ENCODE data around the gene PDP2. TPM values are rescaled to one million over a fixed set of nuclear protein-coding genes. Genes with fewer than 3 reads are reported as not detected.

PDP2 gene
- polyA plus RNA-seq, 1 donor (not counting 4 experiments of a cell fraction or from before 2014, with no cell fraction given), result 18.5 TPM

GRCh38 chr16:66923866-66924265 is 43.6 kb downstream of the PDP2 start:
- Histone ChIP-seq H3K9me1 (ENCODE audit: control insufficient read depth, extremely low read depth, insufficient read depth, low read length) (no peaks in the 10 kb centered on the region), H3K79me2 (ENCODE audit: control insufficient read depth, insufficient read depth, low read length) (no peaks in the 10 kb centered on the region), H3K27ac (ENCODE audit: control insufficient read depth, insufficient read depth, low read length) (no peak overlapping the region), H3K36me3 (ENCODE audit: control insufficient read depth in 2 of 2, extremely low read depth in 1 of 2, insufficient read depth in 2 of 2, low read length in 2 of 2) (no peaks in the 10 kb centered on the region), H3K4me1 (ENCODE audit: control insufficient read depth, extremely low read depth, insufficient read depth, low read length) (peaks cover 22% of the 10 kb centered on the region), H2AFZ (ENCODE audit: control insufficient read depth, low read length) (no peak overlapping the region), H3K9me3 (ENCODE audit: control insufficient read depth, low read depth, low read length) (no peaks in the 10 kb centered on the region), H3K9ac (ENCODE audit: control insufficient read depth, extremely low read depth, insufficient read depth, low read length) (no peak overlapping the region), H3K4me3 (ENCODE audit: control insufficient read depth in 2 of 3, extremely low read depth in 1 of 3, insufficient read depth in 2 of 3, low read depth in 1 of 3, low read length in 3 of 3) (no peak overlapping the region), H3K27me3 (ENCODE audit: control insufficient read depth, extremely low read depth, insufficient read depth, low read length) (peaks cover 44% of the 10 kb centered on the region), H4K20me1 (ENCODE audit: control insufficient read depth, extremely low read depth, insufficient read depth, low read length) (no peaks in the 10 kb centered on the region), H3K4me2 (ENCODE audit: control insufficient read depth, extremely low read depth, insufficient read depth, low read depth, low read length) (no peak overlapping the region)
- TF ChIP-seq CTCF (optimal IDR thresholded peaks at IDR 0.05 in 1 of 3, IDR thresholded peaks at IDR 0.05 in 1 of 3, conservative IDR thresholded peaks at IDR 0.05 in 1 of 3; ENCODE audit: extremely low read depth in 1 of 3, insufficient read depth in 2 of 3, low read length in 3 of 3) (no peak), EZH2 (IDR thresholded peaks at IDR 0.05; ENCODE audit: low read length) (peak; percentile 57)
- FAIRE-seq (no peak), DNase-seq (ENCODE audit: low read depth, low spot score) (no peak)
- dilution Hi-C loops (cut with MboI; ENCODE audit: extremely low pct_ligation_motif_present, low sequenced_read_pairs), result no loop called here

GRCh38 chr16:66924527-66925321 is 44.4 kb downstream of the PDP2 start:
- DNase-seq (ENCODE audit: low read depth, low spot score), result no peak
- no peak overlapping the region for H3K27ac ChIP-seq (ENCODE audit: control insufficient read depth, insufficient read depth, low read length)
- H3K36me3 ChIP-seq (ENCODE audit: control insufficient read depth in 2 of 2, extremely low read depth in 1 of 2, insufficient read depth in 2 of 2, low read length in 2 of 2), result no peaks in the 10 kb centered on the region
- no peaks in the 10 kb centered on the region for H4K20me1 ChIP-seq (ENCODE audit: control insufficient read depth, extremely low read depth, insufficient read depth, low read length)
- no peak for FAIRE-seq
- H3K9me1 ChIP-seq (ENCODE audit: control insufficient read depth, extremely low read depth, insufficient read depth, low read length), result no peaks in the 10 kb centered on the region
- H3K27me3 ChIP-seq (ENCODE audit: control insufficient read depth, extremely low read depth, insufficient read depth, low read length), result peaks cover 44% of the 10 kb centered on the region
- no peak overlapping the region for H2AFZ ChIP-seq (ENCODE audit: control insufficient read depth, low read length)
- H3K9me3 ChIP-seq (ENCODE audit: control insufficient read depth, low read depth, low read length), result no peaks in the 10 kb centered on the region
- dilution Hi-C loops (cut with MboI; ENCODE audit: extremely low pct_ligation_motif_present, low sequenced_read_pairs), result no loop called here
- peaks cover 19% of the 10 kb centered on the region for H3K4me1 ChIP-seq (ENCODE audit: control insufficient read depth, extremely low read depth, insufficient read depth, low read length)
- peak overlapping the region in 2 of 3 experiments; percentile 13 to 20 for H3K4me3 ChIP-seq (ENCODE audit: control insufficient read depth in 2 of 3, extremely low read depth in 1 of 3, insufficient read depth in 2 of 3, low read depth in 1 of 3, low read length in 3 of 3)
- H3K9ac ChIP-seq (ENCODE audit: control insufficient read depth, extremely low read depth, insufficient read depth, low read length), result no peak overlapping the region
- TF ChIP-seq EZH2 (IDR thresholded peaks at IDR 0.05; ENCODE audit: low read length), result peak; percentile 77
- peak in 2 of 3 experiments; percentile 55 to 68 for TF ChIP-seq CTCF (optimal IDR thresholded peaks at IDR 0.05 in 1 of 3, IDR thresholded peaks at IDR 0.05 in 1 of 3, conservative IDR thresholded peaks at IDR 0.05 in 1 of 3; ENCODE audit: extremely low read depth in 1 of 3, insufficient read depth in 2 of 3, low read length in 3 of 3)
- no peaks in the 10 kb centered on the region for H3K79me2 ChIP-seq (ENCODE audit: control insufficient read depth, insufficient read depth, low read length)
- peak overlapping the region; percentile 54 for H3K4me2 ChIP-seq (ENCODE audit: control insufficient read depth, extremely low read depth, insufficient read depth, low read depth, low read length)
